Inferior parietal cortex (tissue), 1 donor: ENCODE data around the gene PLOD3.

Experiments used
- DNase-seq: peaks from one replicate; pipeline ENCODE4 v3.0.0-alpha.2; 2016; ENCODE audit errors: extremely low spot score

The PLOD3 gene

DNA sequence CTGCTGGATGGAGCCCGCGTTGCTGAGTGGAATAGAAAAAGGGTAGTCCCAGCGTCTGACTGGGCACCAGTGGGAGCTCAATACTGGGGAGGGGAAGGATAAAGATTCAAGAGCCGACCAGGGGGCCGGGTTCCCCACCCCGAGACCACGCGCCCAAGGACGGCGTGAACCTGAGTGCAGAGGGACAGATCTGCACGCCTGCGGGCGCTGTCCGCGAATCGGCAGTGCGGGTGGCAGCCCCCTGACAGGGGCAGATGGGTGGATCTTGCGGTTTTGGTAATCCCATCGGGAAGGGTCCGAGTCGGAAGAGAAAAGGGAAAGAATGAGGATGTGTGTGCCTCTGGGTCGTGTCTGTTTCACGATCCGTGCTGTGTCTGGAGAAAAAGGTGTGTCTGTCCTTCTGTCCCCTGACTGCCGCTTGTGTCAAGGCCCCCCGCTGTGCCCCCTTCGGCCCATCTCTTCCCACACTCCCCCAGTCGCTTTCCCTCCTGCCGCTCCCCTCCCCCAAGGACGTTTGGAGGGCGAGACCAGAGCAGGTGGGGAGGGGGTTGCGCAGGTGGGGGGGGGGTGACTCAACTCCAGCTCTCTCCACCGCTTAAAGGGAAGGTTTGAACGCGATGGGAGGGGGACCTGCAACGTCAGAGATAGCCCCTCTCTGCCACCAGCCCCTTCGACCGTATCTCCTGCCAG lies 51.3 kb downstream of the PLOD3 start:
- DNase-seq, result no peak

DNA sequence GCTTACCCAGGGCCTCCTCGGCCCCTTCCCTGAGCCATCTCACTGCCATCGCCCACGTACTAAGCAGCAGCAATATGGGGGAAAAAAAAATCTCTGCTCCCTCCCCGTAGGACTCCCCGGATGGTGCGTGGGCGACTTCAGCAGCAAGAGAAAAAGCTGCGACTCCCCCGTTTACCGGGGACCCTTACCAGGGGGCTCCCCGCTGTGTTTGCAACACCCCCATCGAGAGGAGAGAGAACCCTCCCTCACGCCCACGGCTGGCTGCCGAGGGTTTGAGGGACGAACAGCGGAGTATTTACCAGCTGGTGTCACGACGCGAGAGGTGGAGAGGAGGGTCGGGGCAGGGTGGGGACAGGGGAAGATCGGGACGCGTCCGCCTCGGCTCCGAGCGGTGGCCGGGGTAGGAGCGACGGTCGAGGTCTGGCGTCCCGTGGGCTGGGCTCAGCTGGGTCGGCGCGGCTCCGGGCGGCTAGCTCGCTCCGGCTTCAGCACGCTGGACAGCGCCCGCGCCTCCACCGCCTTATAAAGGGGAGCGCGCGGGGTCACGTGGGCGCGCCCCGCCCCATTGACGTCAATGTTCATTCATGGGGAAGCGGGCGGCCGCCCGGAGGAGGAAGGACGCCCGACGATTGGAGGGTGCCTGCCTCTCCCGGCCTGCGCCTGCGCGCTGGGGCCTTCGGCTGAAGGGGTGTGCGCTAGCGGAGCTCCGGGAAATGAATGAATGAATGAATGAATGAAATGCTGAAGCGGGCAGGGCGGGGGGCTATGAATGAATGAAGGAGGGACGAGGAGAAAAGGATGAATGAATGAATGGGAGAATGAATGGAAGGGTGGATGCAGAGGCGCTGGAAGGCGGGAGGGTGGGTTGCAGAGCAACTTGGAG lies 52.1 kb downstream of the PLOD3 start, which contains the start of gene VGF:
Gene VGF (minus strand): TSS at position 495 of the 883 bp plus-strand sequence. CDS start 726 bp downstream, outside the sequence.
- DNase-seq, result peak; percentile 96

DNA sequence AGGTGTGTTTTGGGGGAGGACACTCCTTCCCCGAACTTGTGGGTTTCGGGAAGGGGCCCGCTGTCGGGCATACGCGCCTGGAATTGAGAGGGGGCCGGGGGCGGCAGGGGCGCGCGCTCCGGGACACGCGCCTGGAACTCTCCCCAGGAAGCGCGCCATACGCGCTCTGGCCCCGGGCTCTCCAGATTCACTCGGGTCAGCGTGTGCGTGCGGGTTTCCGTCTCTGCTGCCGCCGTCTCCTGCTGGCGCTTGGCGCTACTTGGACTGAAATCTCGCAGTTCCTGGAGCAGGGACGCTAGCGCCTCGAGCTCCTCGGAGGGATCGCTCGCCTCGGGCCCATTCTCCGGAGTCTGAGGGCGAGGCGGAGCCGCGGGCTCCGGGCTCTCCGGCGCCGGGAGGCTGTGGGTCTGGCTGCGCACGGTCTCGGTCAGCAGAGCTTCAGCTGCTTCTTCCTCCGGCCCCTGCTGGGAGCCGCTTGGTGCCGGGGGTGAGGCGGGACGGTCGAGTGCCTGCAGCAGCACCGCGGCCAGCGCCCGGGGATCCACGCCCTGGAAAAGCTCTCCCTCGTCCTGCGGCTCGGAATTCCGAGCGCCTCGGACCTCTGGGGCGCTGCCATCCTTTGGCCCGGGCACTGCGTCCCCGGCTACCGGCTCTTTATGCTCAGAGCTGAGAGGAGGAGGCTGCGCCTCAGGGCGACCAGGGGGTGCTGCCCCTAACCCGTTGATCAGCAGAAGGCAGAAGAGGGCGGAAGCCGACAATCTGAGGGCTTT lies 53.1 kb downstream of the PLOD3 start:
- DNase-seq, result no peak

DNA sequence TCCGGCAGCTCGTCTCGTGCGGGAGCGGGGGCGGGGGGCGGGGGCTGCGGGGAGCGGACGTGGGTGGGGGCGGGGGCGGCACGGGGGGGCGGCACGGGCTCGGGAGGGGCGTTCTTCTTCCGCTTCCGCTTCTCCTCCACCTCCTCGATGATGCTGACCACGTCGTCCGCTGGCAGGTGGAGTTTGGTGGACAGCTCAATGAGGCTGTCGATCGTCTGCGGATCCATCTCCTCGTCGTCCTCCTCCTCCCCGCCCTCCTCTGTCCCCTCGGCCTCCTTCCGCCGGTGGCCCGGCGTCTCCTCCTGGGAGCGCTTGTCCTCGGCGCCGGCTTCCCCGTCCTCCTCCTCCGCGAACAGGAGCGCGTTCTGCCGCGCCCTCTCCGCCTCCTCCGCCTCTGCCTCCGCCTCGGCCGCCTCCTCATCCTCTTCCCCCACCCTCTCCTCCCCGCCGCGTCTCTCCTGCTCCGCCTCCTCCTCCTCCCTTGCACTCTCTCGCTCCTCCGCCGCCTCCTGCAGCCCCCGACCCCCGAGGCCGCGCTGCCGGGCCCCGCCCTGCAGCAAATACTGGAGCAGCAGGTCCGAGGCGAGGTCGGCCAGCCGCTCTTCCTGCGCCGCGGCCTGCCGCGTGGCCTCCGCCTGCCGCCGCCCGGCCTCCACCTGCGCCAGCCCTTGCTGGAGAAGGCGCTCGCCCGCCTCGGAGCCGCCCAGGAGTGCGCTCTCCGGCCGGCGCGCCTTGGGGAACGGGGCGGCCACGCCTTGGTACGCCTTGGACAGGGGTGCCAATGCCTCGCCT lies 53.9 kb downstream of the PLOD3 start:
- no peak for DNase-seq

DNA sequence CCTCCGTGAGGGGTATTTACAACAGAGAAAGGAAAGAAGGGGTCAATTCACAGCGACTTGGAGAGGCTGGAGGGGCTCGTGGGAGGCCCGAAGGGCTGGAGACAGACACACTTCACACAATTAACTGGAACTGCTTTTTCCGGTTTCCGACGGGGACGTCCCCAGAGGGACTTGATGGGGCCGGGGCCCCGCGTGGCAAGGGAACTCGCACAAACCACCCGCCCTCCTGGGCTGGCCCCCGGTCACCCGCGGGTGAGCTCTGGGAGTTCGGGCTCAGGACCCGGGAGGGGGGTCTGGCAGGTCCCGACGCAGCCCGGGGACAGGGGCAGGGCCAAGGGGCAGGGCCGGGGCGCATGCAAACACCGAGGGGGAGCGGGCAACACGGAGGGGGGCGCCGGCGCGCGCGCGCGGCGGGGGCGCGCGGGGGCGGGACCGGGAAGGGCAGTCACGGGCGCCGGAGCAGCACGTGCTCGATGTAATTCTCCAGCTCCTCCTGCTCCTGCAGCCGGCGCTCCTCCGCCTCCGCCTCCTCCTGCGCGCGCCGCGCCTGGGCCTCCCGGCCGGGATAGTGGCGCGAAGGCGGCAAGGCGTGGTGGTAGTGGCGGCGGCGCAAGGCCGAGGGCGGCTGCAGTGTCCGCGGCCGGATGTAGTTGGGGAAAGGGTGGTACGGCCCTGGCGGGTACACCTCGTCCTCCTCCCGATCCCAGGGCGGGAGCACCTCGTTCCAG lies 54.7 kb downstream of the PLOD3 start:
- no peak for DNase-seq

DNA sequence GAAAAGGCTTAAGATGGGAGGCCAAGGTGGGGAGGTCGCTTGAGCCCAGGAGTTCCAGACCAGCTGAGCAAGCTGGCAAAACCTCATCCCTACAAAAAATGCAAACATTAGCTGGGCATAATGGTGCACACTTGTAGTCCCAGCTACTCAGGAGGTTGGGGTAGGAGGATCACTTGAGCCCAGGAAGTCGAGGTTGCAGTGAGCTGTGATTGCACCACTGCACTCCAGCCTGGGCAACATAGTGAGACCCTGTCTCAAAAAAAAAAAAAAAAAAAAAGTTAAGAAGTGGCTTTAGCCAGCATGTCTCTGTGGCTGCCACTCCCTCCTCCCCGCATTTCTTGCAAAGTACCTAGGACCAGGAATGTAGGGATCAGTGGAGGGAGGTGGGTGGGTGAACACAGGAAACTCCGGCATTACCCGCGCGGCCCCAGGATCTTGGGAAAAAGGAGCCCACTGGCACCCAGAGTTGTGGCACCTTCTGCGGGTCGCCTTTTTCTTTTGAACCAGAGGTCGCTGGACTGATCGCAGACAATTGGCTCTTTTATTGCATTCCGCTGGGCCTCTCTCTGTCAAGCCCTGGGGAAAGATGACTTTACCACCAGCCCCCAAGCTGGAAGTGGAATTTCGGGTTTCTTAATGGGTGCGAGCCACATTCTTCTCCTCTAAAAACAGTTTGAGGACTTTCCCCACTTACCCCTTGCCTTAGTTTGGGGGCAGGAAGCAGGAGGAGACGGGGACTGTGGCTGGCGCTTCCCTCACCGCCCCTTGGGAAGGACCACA lies 55.5 kb downstream of the PLOD3 start:
- no peak for DNase-seq

DNA sequence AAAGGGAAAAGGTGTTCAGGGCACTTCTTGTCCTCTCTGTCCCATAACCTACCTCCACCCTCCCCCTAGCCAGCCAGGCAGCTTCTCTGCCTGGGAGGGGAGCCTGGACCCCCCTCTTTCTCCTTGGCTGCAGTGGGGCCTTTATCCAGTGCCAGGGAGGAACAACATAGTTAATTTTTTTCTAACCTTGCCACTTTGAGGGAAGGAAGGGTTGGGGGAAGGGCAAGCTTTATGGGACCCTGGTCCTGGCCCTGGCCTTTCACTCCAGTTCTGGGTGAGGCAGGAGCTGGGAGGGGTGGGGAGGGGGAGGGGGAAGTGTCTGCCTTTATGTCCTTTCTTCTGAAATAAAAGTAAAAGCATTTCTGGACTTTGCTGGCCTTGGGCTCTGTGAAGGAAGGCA lies 56.5 kb downstream of the PLOD3 start:
- no peak for DNase-seq

DNA sequence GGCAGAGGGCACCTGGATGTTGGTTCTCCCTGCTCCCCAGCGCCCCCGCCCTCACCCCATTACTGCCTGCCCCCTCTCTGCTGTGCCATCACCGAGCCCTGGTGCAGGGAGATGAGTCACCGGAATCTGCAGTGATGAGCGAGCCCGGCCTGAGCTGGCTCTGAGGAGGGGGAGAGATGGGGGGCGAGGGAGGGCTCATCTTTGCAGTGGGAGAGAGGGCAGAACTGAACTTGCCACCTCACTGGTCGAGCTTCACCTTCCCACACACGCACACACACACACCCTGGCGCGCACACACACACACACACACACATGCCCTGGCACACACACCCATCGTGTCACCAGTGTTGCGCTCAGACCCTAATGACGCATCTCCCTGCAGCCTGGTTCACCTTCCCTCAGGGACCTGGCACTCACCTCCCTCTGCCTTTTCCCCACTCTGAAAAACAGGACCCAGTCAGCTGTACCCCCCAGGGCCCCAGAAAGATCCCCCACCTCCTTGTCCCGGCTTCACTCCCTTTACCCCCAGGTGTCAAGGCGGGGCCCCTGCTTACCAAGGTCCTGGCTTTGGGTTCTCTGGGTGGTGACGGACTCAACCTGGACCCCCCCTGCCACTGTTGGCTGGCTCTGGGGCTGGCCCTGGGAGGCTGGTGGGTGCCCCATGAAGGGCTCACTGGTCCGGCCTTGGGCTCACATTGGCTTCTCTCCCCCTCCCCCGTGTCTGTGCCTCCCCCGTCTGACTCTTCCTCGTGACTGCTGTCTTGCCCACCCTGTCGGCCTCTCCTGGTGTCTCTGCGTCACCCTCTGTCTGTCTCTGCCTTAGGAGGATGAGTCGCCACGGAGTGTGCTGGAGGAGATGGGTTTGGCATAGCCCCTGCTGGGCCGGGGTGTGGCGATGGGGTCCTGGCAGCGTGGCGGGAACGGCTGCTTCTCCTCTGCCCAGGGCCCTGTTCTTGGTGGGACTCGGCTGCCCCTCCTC lies 57.4 kb downstream of the PLOD3 start:
- DNase-seq, result no peak

DNA sequence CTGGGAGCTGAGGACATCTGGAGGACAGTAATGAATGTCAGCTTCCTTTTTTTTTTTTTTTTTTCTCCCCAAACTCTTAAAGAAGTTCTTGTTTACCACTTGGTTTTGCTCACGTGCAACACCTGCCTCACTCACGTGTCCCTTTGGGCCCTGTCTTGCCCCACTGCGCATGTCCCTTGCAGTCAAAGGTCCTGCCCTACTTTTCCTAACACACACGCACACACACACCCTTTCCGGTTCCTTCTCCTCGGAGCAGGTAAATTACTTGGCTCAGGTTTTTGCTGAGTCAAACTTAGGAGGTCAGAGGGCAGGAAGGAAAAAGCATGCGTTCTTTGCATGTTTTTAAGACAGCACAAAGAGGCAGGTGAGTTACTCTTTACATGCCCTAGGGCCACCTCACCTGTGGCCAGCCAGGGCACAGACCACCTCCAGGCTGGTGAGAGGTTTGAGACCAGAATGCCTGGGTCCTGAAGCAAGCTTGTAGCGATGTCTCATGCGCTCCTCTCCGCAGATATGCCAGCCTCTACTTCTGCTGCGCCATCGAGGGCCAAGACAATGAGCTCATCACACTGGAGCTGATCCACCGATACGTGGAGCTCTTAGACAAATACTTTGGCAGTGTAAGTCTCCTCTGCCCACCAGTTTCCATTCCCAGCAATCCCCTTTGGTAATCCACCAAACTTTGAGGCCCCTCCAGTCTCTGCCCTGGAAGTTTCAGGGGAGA lies 60.4 kb downstream of the PLOD3 start:
- DNase-seq, result no peak

DNA sequence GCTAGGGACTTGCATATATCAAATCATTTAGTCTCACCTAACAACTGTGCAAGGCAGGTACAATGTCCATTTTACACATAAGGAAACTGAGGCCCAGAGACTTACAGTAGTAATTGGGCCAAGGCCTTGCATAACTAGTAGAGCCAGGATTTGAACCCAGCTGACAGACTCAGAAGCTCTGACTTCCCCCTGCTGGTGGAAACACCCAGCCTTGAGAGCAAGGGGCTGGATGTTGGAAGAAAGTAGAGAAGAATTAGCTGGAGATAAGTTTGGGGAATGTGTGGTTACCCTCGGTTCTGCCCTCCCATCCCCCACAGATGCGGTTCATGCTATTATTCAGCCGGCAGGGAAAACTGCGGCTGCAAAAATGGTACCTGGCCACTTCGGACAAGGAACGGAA lies 61.1 kb downstream of the PLOD3 start:
- DNase-seq, result no peak
